Upper lobe of right lung (tissue), 1 donor: ENCODE measurements around the gene ASCC2. TPM values are rescaled to one million over a fixed set of nuclear protein-coding genes. Genes with fewer than 3 reads are reported as not detected.
A peak's percentile ranks its signal among the peaks of the same experiment; 100 is the strongest.

ENCODE experiments used
- ATAC-seq: fragments of 200-7000 bp; cut with Tn5 transposase; one replicate; pipeline ENCODE4 v1.9.1; 2020; ENCODE audit warnings: mild to moderate bottlenecking, moderate library complexity
- DNase-seq: peaks from one replicate; pipeline ENCODE4 v3.0.0-alpha.2; 2020
- H3K27ac ChIP-seq: fragments of 200-600 bp; one replicate; pipeline ENCODE4 v1.8.0; 2022
- H3K27me3 ChIP-seq: fragments of 200-600 bp; one replicate; pipeline ENCODE4 v1.8.0; 2022; ENCODE audit warnings: mild to moderate bottlenecking
- H3K36me3 ChIP-seq: fragments of 200-600 bp; one replicate; pipeline ENCODE4 v1.8.0; 2022
- H3K4me1 ChIP-seq: fragments of 200-600 bp; one replicate; pipeline ENCODE4 v1.8.0; 2022
- H3K4me3 ChIP-seq: fragments of 200-600 bp; one replicate; pipeline ENCODE4 v1.8.0; 2022; ENCODE audit warnings: mild to moderate bottlenecking
- H3K9me3 ChIP-seq: fragments of 200-600 bp; one replicate; pipeline ENCODE4 v1.8.0; 2022
- intact Hi-C: fragments of 100-400 bp; cut with DNase I; formaldehyde crosslinking; loops from one replicate; pipeline ENCODE4 v1.11.0; 2022
- total RNA-seq: library from RNA; stranded (reverse); fragmentation: NEBNext Ultra II Directional; extraction: Animal tissue kit (Norgen Biotek cat#: 25700); gene quantifications from one replicate; pipeline ENCODE4 v1.2.1, GENCODE V29; 2021
- TF ChIP-seq, protein P1 (sequence below): fragments of 200-600 bp; IDR thresholded peaks from one replicate; pipeline ENCODE4 v1.8.0; 2022; ENCODE audit warnings: antibody characterized with exemption
- donor health status: DM: no; HTN: yes; CAD: no; lungs with severe emphysema.

The ASCC2 gene
- total RNA-seq, 1 donor from 2014 or later, result 54.6 TPM

DNA sequence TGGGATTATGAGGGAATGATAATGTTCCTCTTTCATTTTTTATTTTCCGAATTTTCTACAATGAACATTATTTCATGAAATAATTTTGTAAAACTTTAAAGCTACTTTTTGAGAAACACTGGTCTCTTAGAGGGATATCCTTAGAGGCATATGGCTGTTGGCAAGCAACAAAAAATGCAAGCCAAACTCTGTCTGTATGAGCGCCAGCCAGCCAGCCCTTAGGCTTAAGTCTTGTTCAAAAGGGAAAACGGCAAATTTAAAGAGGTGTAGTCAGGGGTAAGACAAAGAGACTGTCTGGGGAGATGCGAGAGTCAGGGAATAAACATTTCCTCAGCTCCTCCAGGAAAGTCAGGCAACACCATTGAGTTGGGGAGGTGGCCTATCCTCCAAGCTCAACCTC is 22.5 kb downstream of the ASCC2 start:
- Histone ChIP-seq H3K27ac (no peak overlapping the region), H3K4me3 (no peak overlapping the region), H3K36me3 (peaks cover 80% of the 10 kb centered on the region), H3K4me1 (peaks cover 13% of the 10 kb centered on the region), H3K27me3 (no peaks in the 10 kb centered on the region), H3K9me3 (no peaks in the 10 kb centered on the region)
- TF ChIP-seq, protein P1, sequence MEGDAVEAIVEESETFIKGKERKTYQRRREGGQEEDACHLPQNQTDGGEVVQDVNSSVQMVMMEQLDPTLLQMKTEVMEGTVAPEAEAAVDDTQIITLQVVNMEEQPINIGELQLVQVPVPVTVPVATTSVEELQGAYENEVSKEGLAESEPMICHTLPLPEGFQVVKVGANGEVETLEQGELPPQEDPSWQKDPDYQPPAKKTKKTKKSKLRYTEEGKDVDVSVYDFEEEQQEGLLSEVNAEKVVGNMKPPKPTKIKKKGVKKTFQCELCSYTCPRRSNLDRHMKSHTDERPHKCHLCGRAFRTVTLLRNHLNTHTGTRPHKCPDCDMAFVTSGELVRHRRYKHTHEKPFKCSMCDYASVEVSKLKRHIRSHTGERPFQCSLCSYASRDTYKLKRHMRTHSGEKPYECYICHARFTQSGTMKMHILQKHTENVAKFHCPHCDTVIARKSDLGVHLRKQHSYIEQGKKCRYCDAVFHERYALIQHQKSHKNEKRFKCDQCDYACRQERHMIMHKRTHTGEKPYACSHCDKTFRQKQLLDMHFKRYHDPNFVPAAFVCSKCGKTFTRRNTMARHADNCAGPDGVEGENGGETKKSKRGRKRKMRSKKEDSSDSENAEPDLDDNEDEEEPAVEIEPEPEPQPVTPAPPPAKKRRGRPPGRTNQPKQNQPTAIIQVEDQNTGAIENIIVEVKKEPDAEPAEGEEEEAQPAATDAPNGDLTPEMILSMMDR, result no peak
- ATAC-seq (no peak), DNase-seq (no peak)
- intact Hi-C loops, result no loop called here

DNA sequence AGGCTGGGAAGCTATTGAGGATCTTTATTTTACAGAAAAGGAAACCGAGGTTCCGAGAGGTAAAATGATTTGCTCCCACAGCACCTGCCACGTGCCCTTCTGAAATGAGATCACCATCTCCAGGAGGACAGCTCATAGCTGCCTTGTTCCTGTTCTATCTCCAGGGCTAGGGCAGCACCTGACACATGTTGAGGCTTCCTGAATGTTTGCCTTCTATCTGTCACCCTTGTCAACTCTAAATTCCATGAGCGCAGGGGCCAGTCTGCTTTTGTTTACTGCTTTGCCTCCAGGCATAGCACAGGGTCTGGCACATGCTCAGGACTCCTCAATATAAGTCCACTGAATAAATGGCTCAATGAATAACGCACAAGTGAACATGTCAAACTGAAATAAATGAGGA is 24.1 kb downstream of the ASCC2 start:
- Histone ChIP-seq H3K9me3 (no peaks in the 10 kb centered on the region), H3K4me3 (no peak overlapping the region), H3K4me1 (peaks cover 13% of the 10 kb centered on the region), H3K36me3 (peaks cover 72% of the 10 kb centered on the region), H3K27me3 (no peaks in the 10 kb centered on the region), H3K27ac (no peak overlapping the region)
- no peak for DNase-seq
- ATAC-seq, result no peak
- TF ChIP-seq, protein P1, result no peak
- intact Hi-C loops, result no loop called here

DNA sequence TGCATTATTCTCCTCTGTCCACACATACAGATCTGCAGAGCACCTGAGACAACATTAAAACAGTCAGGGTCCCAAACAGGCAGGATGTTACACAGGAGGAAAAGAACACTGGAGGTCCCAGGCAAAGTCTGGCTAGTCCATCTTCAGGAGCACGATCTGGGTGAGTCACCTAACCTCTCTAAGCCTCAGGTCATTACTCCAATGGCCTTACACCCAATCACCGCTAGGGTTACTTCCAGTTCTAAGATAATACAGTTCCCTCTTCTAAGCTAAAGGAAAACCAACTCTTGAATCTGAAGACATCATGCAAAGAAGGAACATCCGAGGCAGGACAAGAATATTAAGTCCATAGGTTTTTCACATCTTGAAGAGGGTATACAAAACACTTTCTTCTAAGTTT is 24.5 kb downstream of the ASCC2 start:
- H3K4me3 ChIP-seq, result no peak overlapping the region
- intact Hi-C loops, result no loop called here
- peaks cover 13% of the 10 kb centered on the region for H3K4me1 ChIP-seq
- no peaks in the 10 kb centered on the region for H3K9me3 ChIP-seq
- H3K27me3 ChIP-seq, result no peaks in the 10 kb centered on the region
- ATAC-seq (peak; percentile 13), DNase-seq (no peak)
- H3K27ac ChIP-seq, result no peak overlapping the region
- TF ChIP-seq, protein P1, result no peak
- H3K36me3 ChIP-seq, result peaks cover 70% of the 10 kb centered on the region

DNA sequence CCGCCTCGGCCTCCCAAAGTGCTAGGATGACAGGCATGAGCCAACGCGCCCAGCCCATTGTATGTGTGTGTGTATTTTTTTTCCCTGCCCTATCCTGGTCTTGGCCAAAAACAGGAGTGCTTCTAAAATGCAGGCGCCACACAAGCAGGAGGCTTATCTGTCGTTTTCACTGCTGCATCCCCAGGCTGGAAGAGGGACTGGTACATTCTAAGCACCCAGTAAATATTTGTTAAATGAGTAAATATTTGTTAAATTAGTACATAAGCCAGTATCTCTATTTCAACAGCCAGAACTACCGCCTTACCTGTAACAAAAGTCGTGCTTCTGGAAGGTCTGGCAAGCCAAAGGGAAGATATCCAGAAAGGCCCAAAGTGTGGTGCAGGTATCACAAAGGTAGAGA is 24.9 kb downstream of the ASCC2 start:
- H3K4me1 ChIP-seq, result peaks cover 13% of the 10 kb centered on the region
- intact Hi-C loops, result no loop called here
- TF ChIP-seq, protein P1, result no peak
- DNase-seq, result no peak
- no peak overlapping the region for H3K27ac ChIP-seq
- peaks cover 73% of the 10 kb centered on the region for H3K36me3 ChIP-seq
- H3K27me3 ChIP-seq, result no peaks in the 10 kb centered on the region
- no peak for ATAC-seq
- no peak overlapping the region for H3K4me3 ChIP-seq
- no peaks in the 10 kb centered on the region for H3K9me3 ChIP-seq

DNA sequence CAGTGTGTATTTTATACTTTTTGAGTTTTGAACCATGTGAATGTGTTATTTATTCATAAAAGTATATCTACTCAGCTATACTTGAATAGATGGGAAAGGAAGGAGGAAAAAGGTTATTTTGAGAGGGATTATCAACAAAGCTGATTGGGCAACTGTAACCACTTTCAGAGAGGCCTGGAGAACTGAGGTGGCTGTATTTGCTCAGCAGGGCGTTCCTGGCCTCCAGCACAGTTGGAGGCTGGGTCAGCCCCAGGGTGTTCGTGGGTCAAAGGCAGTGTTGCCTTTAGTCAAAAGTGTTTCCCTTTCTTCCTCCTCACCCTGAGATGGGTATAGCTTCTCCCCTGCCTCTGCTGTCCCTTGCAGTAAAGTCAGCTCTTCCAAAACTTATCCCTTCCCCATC is 26.7 kb downstream of the ASCC2 start:
- TF ChIP-seq, protein P1, result no peak
- Histone ChIP-seq H3K4me1 (peaks cover 6% of the 10 kb centered on the region), H3K27me3 (no peaks in the 10 kb centered on the region), H3K27ac (no peak overlapping the region), H3K4me3 (no peak overlapping the region), H3K36me3 (peaks cover 78% of the 10 kb centered on the region), H3K9me3 (no peaks in the 10 kb centered on the region)
- peak; percentile 89 for ATAC-seq
- peak; percentile 75 for DNase-seq
- intact Hi-C loops, result no loop called here

DNA sequence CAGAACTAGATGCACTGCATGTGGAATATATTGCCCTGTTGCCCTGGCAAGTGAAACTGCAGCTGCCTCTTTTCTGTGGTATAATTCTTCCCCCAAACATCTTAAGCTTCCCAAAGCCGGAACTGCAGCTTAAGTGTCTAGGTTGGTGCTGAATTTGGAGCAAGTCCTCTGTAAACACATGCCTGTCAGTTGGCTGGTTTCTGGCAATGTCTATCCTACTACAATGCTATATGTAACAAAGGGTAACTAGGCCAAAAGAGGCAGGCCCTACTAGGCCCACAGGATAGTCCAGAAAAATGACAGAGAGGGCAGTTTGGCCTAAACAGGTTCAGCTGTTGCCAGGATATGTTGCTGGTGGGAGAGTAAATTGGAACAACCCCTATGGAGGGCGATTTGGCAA is 27.9 kb downstream of the ASCC2 start:
- H3K27me3 ChIP-seq, result no peaks in the 10 kb centered on the region
- peaks cover 88% of the 10 kb centered on the region for H3K36me3 ChIP-seq
- H3K4me3 ChIP-seq, result no peak overlapping the region
- peaks cover 6% of the 10 kb centered on the region for H3K4me1 ChIP-seq
- intact Hi-C loops, result no loop called here
- H3K9me3 ChIP-seq, result no peaks in the 10 kb centered on the region
- H3K27ac ChIP-seq, result no peak overlapping the region
- ATAC-seq (no peak), DNase-seq (no peak)
- TF ChIP-seq, protein P1, result no peak
